RKO (cell line): ENCODE results near the gene TTLL9.
"Not testable (repeated sequence)": the region's sequence is repeated elsewhere in the genome, so short reads cannot be mapped to it uniquely, and the experiment has no call there.

Experiments
- DNase-seq: peaks from one replicate; pipeline ENCODE4 v3.0.0-alpha.2; 2016; ENCODE audit warnings: low spot score

The TTLL9 gene

GRCh38 chr20:31918466-31919105 lies 48.2 kb downstream of the TTLL9 start:
- no peak for DNase-seq

- DNase-seq = no peak
These were observed 49.1 kb downstream of the TTLL9 start for GRCh38 chr20:31919410-31920155.

- DNase-seq = no peak
These were observed 49.9 kb downstream of the TTLL9 start for GRCh38 chr20:31920275-31920855.

- DNase-seq = not testable (repeated sequence)
These were observed 51.0 kb downstream of the TTLL9 start for GRCh38 chr20:31921480-31921879.

- DNase-seq = no peak
These were observed 51.7 kb downstream of the TTLL9 start for GRCh38 chr20:31922181-31922580.

- no peak for DNase-seq
These were observed 52.2 kb downstream of the TTLL9 start for GRCh38 chr20:31922588-31922987.

GRCh38 chr20:31923388-31924331 lies 53.2 kb downstream of the TTLL9 start:
- no peak for DNase-seq

GRCh38 chr20:31924561-31924960 lies 54.1 kb downstream of the TTLL9 start:
- DNase-seq = no peak

GRCh38 chr20:31925631-31926030 lies 55.2 kb downstream of the TTLL9 start:
- DNase-seq = no peak

GRCh38 chr20:31926493-31926892 lies 56.1 kb downstream of the TTLL9 start:
- no peak for DNase-seq

GRCh38 chr20:31927627-31928159 lies 57.3 kb downstream of the TTLL9 start:
- no peak for DNase-seq

GRCh38 chr20:31929631-31930030 lies 59.2 kb downstream of the TTLL9 start:
- not testable (repeated sequence) for DNase-seq

- DNase-seq = no peak
These were observed 60.3 kb downstream of the TTLL9 start for GRCh38 chr20:31930779-31931178.

GRCh38 chr20:31933698-31934097 lies 63.3 kb downstream of the TTLL9 start:
- no peak for DNase-seq

- no peak for DNase-seq
These were observed 64.1 kb downstream of the TTLL9 start for GRCh38 chr20:31934491-31934890.

GRCh38 chr20:31934968-31935764 lies 64.7 kb downstream of the TTLL9 start:
- no peak for DNase-seq

GRCh38 chr20:31936420-31936819 lies 66.0 kb downstream of the TTLL9 start:
- no peak for DNase-seq

GRCh38 chr20:31937820-31938219 lies 67.4 kb downstream of the TTLL9 start:
- no peak for DNase-seq

- DNase-seq = no peak
These were observed 69.2 kb downstream of the TTLL9 start for GRCh38 chr20:31939661-31940060.

- no peak for DNase-seq
These were observed 72.6 kb downstream of the TTLL9 start for GRCh38 chr20:31943052-31943471.

- DNase-seq = no peak
These were observed 74.9 kb downstream of the TTLL9 start for GRCh38 chr20:31945319-31945718.
